ENCODE results near the gene KCNS1.

GRCh38 chr20:45095805-45096238 lies 5.1 kb downstream of the KCNS1 start:
- TF ChIP-seq CTCF (optimal IDR thresholded peaks at IDR 0.05 in 1 of 3, IDR thresholded peaks at IDR 0.05 in 1 of 3, conservative IDR thresholded peaks at IDR 0.05 in 1 of 3; ENCODE audit: extremely low read depth in 1 of 3, insufficient read depth in 2 of 3, low read length in 3 of 3) (peak; percentile 65 to 87 (median 81)), EZH2 (IDR thresholded peaks at IDR 0.05; ENCODE audit: low read length) (no peak)
